Right cardiac atrium (tissue), 5 donors: Measurements from ENCODE around the gene PPP1R14D. TPM values are rescaled to one million over a fixed set of nuclear protein-coding genes. Genes with fewer than 3 reads are reported as not detected.
"Not testable (repeated sequence)": the region's sequence is repeated elsewhere in the genome, so short reads cannot be mapped to it uniquely, and the experiment has no call there.

Source experiments
- ATAC-seq, 2 donors: fragments of 200-7000 bp; cut with Tn5 transposase; one replicate each; pipeline versions ENCODE4 v1.8.0 to v1.9.1; 2020; ENCODE audit warnings: moderate library complexity in 2 of 2, mild to moderate bottlenecking in 1 of 2
- DNase-seq, 3 donors: peaks; one replicate each; pipeline ENCODE4 v3.0.0-alpha.2; 2020
- H3K27ac ChIP-seq: one replicate; pipeline ENCODE4 v1.5.1; 2013; ENCODE audit warnings: mild to moderate bottlenecking, low read length, control low read depth, moderate library complexity
- H3K27me3 ChIP-seq: one replicate; pipeline ENCODE4 v1.6.1; 2013; ENCODE audit not compliant: control insufficient read depth, insufficient read depth
- H3K4me1 ChIP-seq: one replicate; pipeline ENCODE4 v1.6.1; 2013; ENCODE audit warnings: low read length; ENCODE audit not compliant: control insufficient read depth, insufficient read depth
- H3K4me3 ChIP-seq: one replicate; pipeline ENCODE4 v1.5.1; 2013; ENCODE audit warnings: low read length, control low read depth
- H3K9me3 ChIP-seq: one replicate; pipeline ENCODE4 v1.6.1; 2013; ENCODE audit warnings: low read length; ENCODE audit not compliant: control insufficient read depth
- WGBS: extraction: QIAGEN DNeasy Blood & Tissue Kit; methylation state at CpG from one replicate; pipeline ENCODE4 v1.1.7; 2013; 5-methylcytosine and 5-hydroxymethylcytosine counted together
- intact Hi-C, 4 donors: fragments of 100-400 bp; cut with DNase I; formaldehyde crosslinking; loops; one replicate each; pipeline versions ENCODE4 v1.11.0 to v1.14.0; 2022 to 2023
- polyA plus RNA-seq: library from polyadenylated mRNA; stranded (reverse); fragments of 200-250 nt; gene quantifications from one replicate; pipeline ENCODE4 v1.2.3, GENCODE V29; 2013
- total RNA-seq, 4 donors: library from RNA; stranded (reverse); fragmentation: NEBNext Ultra II Directional; extraction: Animal tissue kit (Norgen Biotek cat#: 25700); gene quantifications; one replicate each; pipeline ENCODE4 v1.2.1, GENCODE V29; 2021
- donor health status: healthy with polysubstance abuse.
- donor health status: DM: no; HTN: yes; CAD: no.
- donor health status: DM: no; HTN: no; CAD: no.
- donor health status: DM: no; HTN: yes; CAD: no; lungs with severe emphysema.
- donor health status: DM: yes; HTN: yes; CAD: no.

PPP1R14D gene
- total and polyA plus RNA-seq, 5 donors: not detected

DNA sequence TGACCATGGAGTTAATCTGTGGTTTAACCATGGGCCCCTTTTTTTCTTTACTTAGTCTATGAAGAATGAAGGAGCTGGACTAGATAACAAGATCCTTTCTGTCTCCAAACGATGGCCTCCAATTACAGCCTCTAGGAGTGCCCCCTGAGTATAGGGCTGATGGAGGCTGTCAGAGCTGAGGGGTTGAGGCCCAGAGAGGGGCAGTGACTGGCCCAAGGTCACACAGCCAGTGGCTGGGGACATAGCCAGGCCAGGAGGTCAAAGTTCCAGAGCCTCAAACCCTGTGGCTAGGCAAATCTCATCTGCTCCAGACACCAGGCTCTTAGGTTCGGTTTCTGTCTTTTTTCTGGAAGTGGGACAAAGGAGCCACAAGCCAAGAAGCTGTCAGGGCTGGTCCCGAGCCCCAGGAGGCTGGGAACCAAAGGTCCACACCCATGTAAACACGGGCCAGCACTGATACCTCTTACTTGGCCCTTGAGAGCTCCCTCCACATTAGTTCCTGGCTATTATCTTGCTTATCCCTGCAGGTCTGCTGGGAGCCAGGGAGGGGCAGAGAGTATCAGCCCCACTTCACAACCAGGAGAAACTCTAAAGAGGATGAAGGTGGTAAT lies 35.3 kb upstream of the PPP1R14D start:
- Histone ChIP-seq H3K9me3 (no peaks in the 10 kb centered on the region), H3K27me3 (no peaks in the 10 kb centered on the region), H3K4me1 (no peaks in the 10 kb centered on the region), H3K27ac (no peak overlapping the region), H3K4me3 (no peak overlapping the region)
- intact Hi-C loops: no loop called here
- DNase-seq: no peak
- ATAC-seq: peak; percentile 58 to 74
- WGBS: 40% methylated on average over 4 of the region's 4 CpGs

DNA sequence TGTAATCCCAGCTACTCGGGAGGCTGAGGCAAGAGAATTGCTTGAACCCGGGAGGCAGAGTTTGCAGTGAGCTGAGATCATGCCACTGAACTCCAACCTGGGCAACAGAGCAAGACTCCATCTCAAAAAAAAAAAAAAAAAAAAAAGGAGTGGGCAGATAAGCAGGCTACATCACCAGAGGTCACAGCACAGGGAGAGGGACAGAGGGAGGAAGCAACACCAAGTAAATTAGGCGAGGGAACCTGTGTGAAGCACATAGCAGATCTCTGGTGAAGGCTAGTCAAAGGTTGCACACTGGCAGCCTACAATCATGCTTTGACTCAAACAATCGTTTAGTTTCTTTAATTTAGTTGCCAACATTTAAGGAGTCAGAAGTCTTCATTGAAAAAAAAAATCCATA lies 32.6 kb upstream of the PPP1R14D start:
- H3K9me3 ChIP-seq, DNase-seq, ATAC-seq, H3K4me3 ChIP-seq, H3K27me3 ChIP-seq, H3K4me1 ChIP-seq, H3K27ac ChIP-seq, intact Hi-C loops: not testable (repeated sequence)
- 70% methylated on average over 4 of the region's 4 CpGs for WGBS

- intact Hi-C loops: loop anchor here in 2 of 4 donors (5.0 kb wide), 1 partner anchor 33 kb away; the partner anchor contains the start of gene VPS18 (in 2 of the 2)
- peak; percentile 57 to 59 for ATAC-seq
- 46% methylated on average over 18 of the region's 18 CpGs for WGBS
- peak; percentile 67 to 85 (median 82) for DNase-seq
- Histone ChIP-seq H3K4me1 (no peaks in the 10 kb centered on the region), H3K27me3 (no peaks in the 10 kb centered on the region), H3K4me3 (no peak overlapping the region), H3K27ac (no peak overlapping the region), H3K9me3 (no peaks in the 10 kb centered on the region)
Observed at GRCh38 chr15:40859206-40859851, 30.8 kb upstream of the PPP1R14D start.

DNA sequence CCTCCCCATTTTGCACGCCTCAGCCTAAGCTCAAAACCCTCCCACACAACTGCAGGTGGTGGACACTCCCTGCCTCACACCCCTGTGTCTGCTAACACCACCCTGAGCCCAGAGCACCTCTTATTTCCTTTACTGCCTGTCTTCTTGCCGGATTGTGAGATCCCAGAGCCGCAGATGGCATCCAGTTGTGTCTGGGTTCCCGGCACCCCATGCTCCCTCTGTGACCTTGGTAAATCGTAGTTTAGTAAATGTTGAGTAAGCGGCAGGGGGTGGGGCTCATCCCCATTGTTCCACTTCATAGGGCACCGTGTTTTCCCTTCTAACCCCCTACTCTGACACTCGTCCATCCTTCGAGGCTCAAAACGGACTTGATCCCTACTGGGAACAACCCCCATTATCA lies 30.2 kb upstream of the PPP1R14D start:
- Histone ChIP-seq H3K27me3 (no peaks in the 10 kb centered on the region), H3K9me3 (no peaks in the 10 kb centered on the region), H3K27ac (no peak overlapping the region), H3K4me1 (no peaks in the 10 kb centered on the region), H3K4me3 (no peak overlapping the region)
- DNase-seq (no peak), ATAC-seq (no peak)
- WGBS: 66% methylated on average over 10 of the region's 10 CpGs
- intact Hi-C loops: loop anchor here in 2 of 4 donors (5.0 kb wide), 1 partner anchor 34 kb away; the partner anchor contains the start of gene VPS18 (in 2 of the 2)

- Histone ChIP-seq H3K9me3 (no peaks in the 10 kb centered on the region), H3K27me3 (no peaks in the 10 kb centered on the region), H3K4me3 (no peak overlapping the region), H3K27ac (no peak overlapping the region), H3K4me1 (no peaks in the 10 kb centered on the region)
- WGBS: 23% methylated on average over 15 of the region's 15 CpGs
- DNase-seq (peak; percentile 57 to 85 (median 84)), ATAC-seq (peak; percentile 82 to 86)
- intact Hi-C loops: loop anchor here in 2 of 4 donors (5.0 kb wide), 1 partner anchor 35 kb away; the partner anchor contains the start of gene VPS18 (in 2 of the 2)
Observed at GRCh38 chr15:40857601-40858341, 29.3 kb upstream of the PPP1R14D start.

GRCh38 chr15:40856746-40857145 lies 28.2 kb upstream of the PPP1R14D start:
- WGBS: 69% methylated on average over 8 of the region's 8 CpGs
- H3K4me1 ChIP-seq: no peaks in the 10 kb centered on the region
- H3K4me3 ChIP-seq: no peak overlapping the region
- intact Hi-C loops: loop anchor here in 2 of 4 donors (5.0 kb wide), 1 partner anchor 36 kb away; the partner anchor contains the start of gene VPS18 (in 2 of the 2)
- no peaks in the 10 kb centered on the region for H3K9me3 ChIP-seq
- DNase-seq (no peak), ATAC-seq (no peak)
- H3K27ac ChIP-seq: no peak overlapping the region
- no peaks in the 10 kb centered on the region for H3K27me3 ChIP-seq

- Histone ChIP-seq H3K9me3 (no peaks in the 10 kb centered on the region), H3K4me1 (no peaks in the 10 kb centered on the region), H3K27ac (no peak overlapping the region), H3K4me3 (no peak overlapping the region), H3K27me3 (no peaks in the 10 kb centered on the region)
- DNase-seq: no peak
- intact Hi-C loops: loop anchor here in 2 of 4 donors (5.0 kb wide), 1 partner anchor 37 kb away; the partner anchor contains the start of gene VPS18 (in 2 of the 2)
- 84% methylated on average over 13 of the region's 13 CpGs for WGBS
- ATAC-seq: no peak
Observed at GRCh38 chr15:40855706-40856234, 27.3 kb upstream of the PPP1R14D start.

GRCh38 chr15:40854161-40854560 lies 25.7 kb upstream of the PPP1R14D start:
- intact Hi-C loops: loop anchor here in 1 of 4 donors (5.0 kb wide), 1 partner anchor 333 kb away; no protein-coding TSS in a partner anchor
- Histone ChIP-seq H3K4me3 (no peak overlapping the region), H3K27me3 (no peaks in the 10 kb centered on the region), H3K9me3 (no peaks in the 10 kb centered on the region), H3K4me1 (no peaks in the 10 kb centered on the region), H3K27ac (no peak overlapping the region)
- 51% methylated on average over 10 of the region's 10 CpGs for WGBS
- no peak for DNase-seq
- ATAC-seq: no peak

GRCh38 chr15:40853241-40853890 lies 24.9 kb upstream of the PPP1R14D start:
- Histone ChIP-seq H3K27me3 (no peaks in the 10 kb centered on the region), H3K4me1 (no peaks in the 10 kb centered on the region), H3K4me3 (no peak overlapping the region), H3K9me3 (no peaks in the 10 kb centered on the region), H3K27ac (no peak overlapping the region)
- WGBS: 90% methylated on average over 16 of the region's 16 CpGs
- intact Hi-C loops: loop anchor here in 1 of 4 donors (5.0 kb wide), 1 partner anchor 334 kb away; no protein-coding TSS in a partner anchor
- ATAC-seq (no peak), DNase-seq (no peak)

- ATAC-seq (no peak), DNase-seq (no peak)
- Histone ChIP-seq H3K4me3 (no peak overlapping the region), H3K9me3 (no peaks in the 10 kb centered on the region), H3K4me1 (no peaks in the 10 kb centered on the region), H3K27me3 (no peaks in the 10 kb centered on the region), H3K27ac (no peak overlapping the region)
- intact Hi-C loops: loop anchor here in 1 of 4 donors (5.0 kb wide), 1 partner anchor 335 kb away; no protein-coding TSS in a partner anchor
- 94% methylated on average over 5 of the region's 5 CpGs for WGBS
Observed at GRCh38 chr15:40852529-40852928, 24.0 kb upstream of the PPP1R14D start.
